ENCODE data around the gene ITSN2. TPM values are rescaled to one million over a fixed set of nuclear protein-coding genes. Genes with fewer than 3 reads are reported as not detected.
A peak's percentile ranks its signal among the peaks of the same experiment; 100 is the strongest.

The ITSN2 gene
- total RNA-seq (2021) (18.1 to 19.8 TPM (median 19.0 TPM) in 3 replicates), Bru-seq, nascent RNA (percentile 60 among the genes with signal in this experiment)
- long read RNA-seq, experiment 1, full-length matches to known transcripts: 7 of 55 reads
- long read RNA-seq, experiment 1, partial matches to known transcripts: 12 of 55 reads
- long read RNA-seq, experiment 1, other reads (novel, unspliced or antisense): 36 of 55 reads
- long read RNA-seq, experiment 2, full-length matches to known transcripts: 1 of 11 reads
- long read RNA-seq, experiment 2, partial matches to known transcripts: 4 of 11 reads
- long read RNA-seq, experiment 2, other reads (novel, unspliced or antisense): 6 of 11 reads
- long read RNA-seq, experiment 3: 0 reads

- ChIA-PET CTCF (interaction anchor here (0.6 to 0.8 kb wide), 2 partner anchors 8 to 268 kb away, joined by 3 read pairs; no protein-coding TSS in a partner anchor), POLR2A (interaction anchor here (0.6 kb wide), 1 partner anchor 276 kb away, joined by 5 read pairs; the partner anchor contains the start of gene TP53I3)
- peak within 1 kb of the TSS; percentile 72; the same call in 1 of the 2 replicates for H3K27ac Mint-ChIP-seq
- H3K4me3 Mint-ChIP-seq: peak within 1 kb of the TSS; percentile 78
- H3K9me3 Mint-ChIP-seq: peaks cover 4% of the 10 kb centered on the region
- ATAC-seq: peak; percentile 83
- H3K27me3 Mint-ChIP-seq (ENCODE audit: low read depth): peaks cover 24% of the 10 kb centered on the region
- peaks cover 3% of the 10 kb centered on the region; the same call in 1 of the 2 replicates for H3K36me3 Mint-ChIP-seq
- DNase-seq (ENCODE audit: low spot score): peak; percentile 78
- peaks cover 16% of the 10 kb centered on the region for H3K4me1 Mint-ChIP-seq
- TF ChIP-seq, protein P1, sequence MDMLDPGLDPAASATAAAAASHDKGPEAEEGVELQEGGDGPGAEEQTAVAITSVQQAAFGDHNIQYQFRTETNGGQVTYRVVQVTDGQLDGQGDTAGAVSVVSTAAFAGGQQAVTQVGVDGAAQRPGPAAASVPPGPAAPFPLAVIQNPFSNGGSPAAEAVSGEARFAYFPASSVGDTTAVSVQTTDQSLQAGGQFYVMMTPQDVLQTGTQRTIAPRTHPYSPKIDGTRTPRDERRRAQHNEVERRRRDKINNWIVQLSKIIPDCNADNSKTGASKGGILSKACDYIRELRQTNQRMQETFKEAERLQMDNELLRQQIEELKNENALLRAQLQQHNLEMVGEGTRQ (CRISPR knock-in tag; IDR thresholded peaks at IDR 0.05): no peak; the same call in 1 of the 2 replicates
- TF ChIP-seq ZNF263 (CRISPR knock-in tag; IDR thresholded peaks at IDR 0.05; ENCODE audit: low read depth) (no peak), PRDM15 (CRISPR knock-in tag; IDR thresholded peaks at IDR 0.05) (no peak), PRRX2 (CRISPR knock-in tag; IDR thresholded peaks at IDR 0.05) (no peak), ELF4 (CRISPR knock-in tag; IDR thresholded peaks at IDR 0.05; ENCODE audit: low read depth) (no peak), ATF1 (CRISPR knock-in tag; IDR thresholded peaks at IDR 0.05) (no peak), CREM (CRISPR knock-in tag; IDR thresholded peaks at IDR 0.05) (0 out of 2 replicates have a peak, but pooled peaks have one; percentile 44), SMAD4 (CRISPR knock-in tag; IDR thresholded peaks at IDR 0.05) (no peak), GABPB1 (CRISPR knock-in tag; IDR thresholded peaks at IDR 0.05) (peak; percentile 40), FOXK1 (CRISPR knock-in tag; IDR thresholded peaks at IDR 0.05) (peak; percentile 83; the same call in 1 of the 2 replicates), OVOL2 (CRISPR knock-in tag; IDR thresholded peaks at IDR 0.05; ENCODE audit: borderline replicate concordance) (no peak), CDX4 (CRISPR knock-in tag; IDR thresholded peaks at IDR 0.05; ENCODE audit: borderline replicate concordance) (no peak), SP1 (CRISPR knock-in tag; conservative IDR thresholded peaks at IDR 0.05) (no peak), ESRRA (CRISPR knock-in tag; IDR thresholded peaks at IDR 0.05; ENCODE audit: borderline replicate concordance) (no peak; the same call in 1 of the 2 replicates), JAZF1 (CRISPR knock-in tag; IDR thresholded peaks at IDR 0.05) (no peak), ZNF232 (CRISPR knock-in tag; IDR thresholded peaks at IDR 0.05) (peak; percentile 63; the same call in 1 of the 2 replicates), FOXJ3 (CRISPR knock-in tag; IDR thresholded peaks at IDR 0.05; ENCODE audit: borderline replicate concordance) (no peak), ZNF138 (CRISPR knock-in tag; conservative IDR thresholded peaks at IDR 0.05) (no peak), ZNF416 (CRISPR knock-in tag; IDR thresholded peaks at IDR 0.05) (no peak), CREB1 (CRISPR knock-in tag; IDR thresholded peaks at IDR 0.05) (no peak), GRHL2 (CRISPR knock-in tag; IDR thresholded peaks at IDR 0.05; ENCODE audit: insufficient replicate concordance, severe bottlenecking) (no peak), TCF7 (CRISPR knock-in tag; IDR thresholded peaks at IDR 0.05; ENCODE audit: low read depth) (no peak)
- TF ChIP-seq, protein P2, sequence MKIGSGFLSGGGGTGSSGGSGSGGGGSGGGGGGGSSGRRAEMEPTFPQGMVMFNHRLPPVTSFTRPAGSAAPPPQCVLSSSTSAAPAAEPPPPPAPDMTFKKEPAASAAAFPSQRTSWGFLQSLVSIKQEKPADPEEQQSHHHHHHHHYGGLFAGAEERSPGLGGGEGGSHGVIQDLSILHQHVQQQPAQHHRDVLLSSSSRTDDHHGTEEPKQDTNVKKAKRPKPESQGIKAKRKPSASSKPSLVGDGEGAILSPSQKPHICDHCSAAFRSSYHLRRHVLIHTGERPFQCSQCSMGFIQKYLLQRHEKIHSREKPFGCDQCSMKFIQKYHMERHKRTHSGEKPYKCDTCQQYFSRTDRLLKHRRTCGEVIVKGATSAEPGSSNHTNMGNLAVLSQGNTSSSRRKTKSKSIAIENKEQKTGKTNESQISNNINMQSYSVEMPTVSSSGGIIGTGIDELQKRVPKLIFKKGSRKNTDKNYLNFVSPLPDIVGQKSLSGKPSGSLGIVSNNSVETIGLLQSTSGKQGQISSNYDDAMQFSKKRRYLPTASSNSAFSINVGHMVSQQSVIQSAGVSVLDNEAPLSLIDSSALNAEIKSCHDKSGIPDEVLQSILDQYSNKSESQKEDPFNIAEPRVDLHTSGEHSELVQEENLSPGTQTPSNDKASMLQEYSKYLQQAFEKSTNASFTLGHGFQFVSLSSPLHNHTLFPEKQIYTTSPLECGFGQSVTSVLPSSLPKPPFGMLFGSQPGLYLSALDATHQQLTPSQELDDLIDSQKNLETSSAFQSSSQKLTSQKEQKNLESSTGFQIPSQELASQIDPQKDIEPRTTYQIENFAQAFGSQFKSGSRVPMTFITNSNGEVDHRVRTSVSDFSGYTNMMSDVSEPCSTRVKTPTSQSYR (CRISPR knock-in tag; IDR thresholded peaks at IDR 0.05): 0 out of 2 replicates have a peak, but pooled peaks have one; percentile 68
- TF ChIP-seq, protein P3, sequence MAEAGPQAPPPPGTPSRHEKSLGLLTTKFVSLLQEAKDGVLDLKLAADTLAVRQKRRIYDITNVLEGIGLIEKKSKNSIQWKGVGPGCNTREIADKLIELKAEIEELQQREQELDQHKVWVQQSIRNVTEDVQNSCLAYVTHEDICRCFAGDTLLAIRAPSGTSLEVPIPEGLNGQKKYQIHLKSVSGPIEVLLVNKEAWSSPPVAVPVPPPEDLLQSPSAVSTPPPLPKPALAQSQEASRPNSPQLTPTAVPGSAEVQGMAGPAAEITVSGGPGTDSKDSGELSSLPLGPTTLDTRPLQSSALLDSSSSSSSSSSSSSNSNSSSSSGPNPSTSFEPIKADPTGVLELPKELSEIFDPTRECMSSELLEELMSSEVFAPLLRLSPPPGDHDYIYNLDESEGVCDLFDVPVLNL (CRISPR knock-in tag; IDR thresholded peaks at IDR 0.05; ENCODE audit: borderline replicate concordance, low read depth): no peak
- TF ChIP-seq, protein P4, sequence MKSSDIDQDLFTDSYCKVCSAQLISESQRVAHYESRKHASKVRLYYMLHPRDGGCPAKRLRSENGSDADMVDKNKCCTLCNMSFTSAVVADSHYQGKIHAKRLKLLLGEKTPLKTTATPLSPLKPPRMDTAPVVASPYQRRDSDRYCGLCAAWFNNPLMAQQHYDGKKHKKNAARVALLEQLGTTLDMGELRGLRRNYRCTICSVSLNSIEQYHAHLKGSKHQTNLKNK (CRISPR knock-in tag; IDR thresholded peaks at IDR 0.05): no peak
Observed at GRCh38 chr2:24360050-24360962, at the start of gene ITSN2. ITSN2 (minus strand) TSS chr2:24360536; CDS start chr2:24328082, 32,454 bp downstream.

All from WTC11 (cell line).